Left forelimb (tissue), 1 donor: Measurements from ENCODE around the gene INTS2.
"Not testable (repeated sequence)": the region's sequence is repeated elsewhere in the genome, so short reads cannot be mapped to it uniquely, and the experiment has no call there.

Experiments used
- DNase-seq: peaks from one replicate; pipeline ENCODE4 v3.0.0-alpha.2; 2018; ENCODE audit warnings: low spot score

Gene INTS2

GRCh38 chr17:61887733-61888132, 40.0 kb downstream of the INTS2 start:
- DNase-seq, result not testable (repeated sequence)

GRCh38 chr17:61885865-61886264, 41.9 kb downstream of the INTS2 start:
- not testable (repeated sequence) for DNase-seq

- DNase-seq, result no peak
Measured at GRCh38 chr17:61884864-61885263, 42.9 kb downstream of the INTS2 start.

- no peak for DNase-seq
Measured at GRCh38 chr17:61880589-61881102, 47.1 kb downstream of the INTS2 start.

GRCh38 chr17:61878984-61879612, 48.7 kb downstream of the INTS2 start:
- DNase-seq, result no peak

- DNase-seq, result no peak
Measured at GRCh38 chr17:61878520-61878919, 49.3 kb downstream of the INTS2 start.

- no peak for DNase-seq
Measured at GRCh38 chr17:61877837-61878236, 49.9 kb downstream of the INTS2 start.

GRCh38 chr17:61875804-61876203, 52.0 kb downstream of the INTS2 start:
- no peak for DNase-seq

GRCh38 chr17:61875285-61875684, 52.5 kb downstream of the INTS2 start:
- DNase-seq, result no peak

GRCh38 chr17:61874075-61874474, 53.7 kb downstream of the INTS2 start:
- DNase-seq, result no peak

GRCh38 chr17:61872099-61872498, 55.7 kb downstream of the INTS2 start:
- no peak for DNase-seq

- DNase-seq, result no peak
Measured at GRCh38 chr17:61869138-61869537, 58.6 kb downstream of the INTS2 start.

GRCh38 chr17:61868074-61868473, 59.7 kb downstream of the INTS2 start:
- no peak for DNase-seq

- no peak for DNase-seq
Measured at GRCh38 chr17:61867033-61867432, 60.7 kb downstream of the INTS2 start.

- no peak for DNase-seq
Measured at GRCh38 chr17:61863801-61864126, 64.0 kb downstream of the INTS2 start.

GRCh38 chr17:61862975-61863800, 64.6 kb downstream of the INTS2 start, which contains the start of gene BRIP1:
Gene BRIP1 (minus strand): TSS chr17:61863528. CDS start chr17:61861539, 1,989 bp downstream.
- DNase-seq, result peak; percentile 94

- DNase-seq, result no peak
Measured at GRCh38 chr17:61862105-61862574, 65.6 kb downstream of the INTS2 start.

- not testable (repeated sequence) for DNase-seq
Measured at GRCh38 chr17:61860397-61860796, 67.4 kb downstream of the INTS2 start.

- DNase-seq, result no peak
Measured at GRCh38 chr17:61856035-61856434, 71.7 kb downstream of the INTS2 start.

GRCh38 chr17:61852857-61853256, 74.9 kb downstream of the INTS2 start:
- DNase-seq, result no peak

GRCh38 chr17:61849674-61850073, 78.1 kb downstream of the INTS2 start:
- no peak for DNase-seq

- no peak for DNase-seq
Measured at GRCh38 chr17:61848896-61849295, 78.9 kb downstream of the INTS2 start.

GRCh38 chr17:61848247-61848646, 79.5 kb downstream of the INTS2 start:
- DNase-seq, result no peak
